HepG2 (cell line): Measurements from ENCODE around the gene MXRA7. TPM values are rescaled to one million over a fixed set of nuclear protein-coding genes. Genes with fewer than 3 reads are reported as not detected.

Source experiments
- ASH2L ChIP-seq: fragments of 300-600, 200-600 bp; sonication (generic); IDR thresholded peaks from 2 replicates; pipeline ENCODE4 v1.7.0; 2017; ENCODE audit warnings: low read depth, mild to moderate bottlenecking, moderate library complexity, mixed read lengths, low read length; ENCODE audit not compliant: insufficient read length
- LCORL ChIP-seq, 2 experiments: fragments of 450-650 bp in 1 of 2; sonication (generic) in 1 of 2; formaldehyde crosslinking in 1 of 2; IDR thresholded peaks; 2 replicates each; pipeline versions ENCODE4 v1.5.0 to v1.6.1; 2017 to 2020; ENCODE audit warnings: antibody characterized with exemption in 1 of 2, missing genetic modification reagents in 1 of 2
- MAZ ChIP-seq, 2 experiments: sonication (generic) in 1 of 2; formaldehyde crosslinking in 1 of 2; IDR thresholded peaks; 2 replicates each; pipeline versions ENCODE4 v1.5.0 to v1.6.1; 2012 to 2020; ENCODE audit warnings: low read depth in 2 of 2, mild to moderate bottlenecking in 2 of 2, borderline replicate concordance in 1 of 2, improper control_type of control experiment in 1 of 2, low read length in 1 of 2, missing genetic modification reagents in 1 of 2, moderate library complexity in 1 of 2
- NRL ChIP-seq: sonication (generic); formaldehyde crosslinking; IDR thresholded peaks from 2 replicates; pipeline ENCODE4 v1.5.0; 2020; ENCODE audit warnings: missing genetic modification reagents, mild to moderate bottlenecking, moderate library complexity, borderline replicate concordance
- PAF1 ChIP-seq: IDR thresholded peaks from 2 replicates; pipeline ENCODE4 v1.6.1; 2016; ENCODE audit warnings: missing genetic modification reagents, missing compliant biosample characterization
- PPARG ChIP-seq: conservative IDR thresholded peaks from 2 replicates; pipeline ENCODE4 v1.6.1; 2016; ENCODE audit warnings: missing biosample characterization, missing genetic modification reagents
- REPIN1 ChIP-seq: sonication (generic); formaldehyde crosslinking; IDR thresholded peaks from 2 replicates; pipeline ENCODE4 v1.8.0; 2022; ENCODE audit warnings: missing genetic modification reagents, low read depth, mild to moderate bottlenecking, borderline replicate concordance
- TBL1XR1 ChIP-seq: fragments of 150-350 bp; IDR thresholded peaks from 2 replicates; pipeline ENCODE4 v1.6.1; 2014; ENCODE audit warnings: borderline replicate concordance, low read length; ENCODE audit not compliant: partially characterized antibody
- TIGD3 ChIP-seq: sonication (generic); formaldehyde crosslinking; IDR thresholded peaks from 2 replicates; pipeline ENCODE4 v1.5.1; 2020; ENCODE audit warnings: mild to moderate bottlenecking, missing genetic modification reagents, borderline replicate concordance
- ZBTB20 ChIP-seq: sonication (generic); formaldehyde crosslinking; IDR thresholded peaks from 2 replicates; pipeline ENCODE4 v1.8.1; 2023; ENCODE audit warnings: missing genetic modification reagents, low read depth, mild to moderate bottlenecking, borderline replicate concordance
- ZBTB46 ChIP-seq: sonication (generic); formaldehyde crosslinking; IDR thresholded peaks from 2 replicates; pipeline ENCODE4 v1.4.0; 2020; ENCODE audit warnings: mild to moderate bottlenecking, missing genetic modification reagents, borderline replicate concordance
- ZC3H13 ChIP-seq: sonication (generic); formaldehyde crosslinking; IDR thresholded peaks from 2 replicates; pipeline ENCODE4 v1.8.1; 2023; ENCODE audit warnings: mild to moderate bottlenecking, missing genetic modification reagents, moderate library complexity
- ZNF142 ChIP-seq: sonication (generic); formaldehyde crosslinking; IDR thresholded peaks from 2 replicates; pipeline ENCODE4 v1.4.0; 2020; ENCODE audit warnings: missing genetic modification reagents
- ZNF180 ChIP-seq: sonication (generic); formaldehyde crosslinking; IDR thresholded peaks from 2 replicates; pipeline ENCODE4 v1.4.0; 2020; ENCODE audit warnings: low read depth, missing genetic modification reagents, borderline replicate concordance
- ZNF224 ChIP-seq: sonication (generic); formaldehyde crosslinking; IDR thresholded peaks from 2 replicates; pipeline ENCODE4 v1.5.0; 2020; ENCODE audit warnings: mild to moderate bottlenecking, missing genetic modification reagents
- ZNF326 ChIP-seq: sonication (generic); formaldehyde crosslinking; IDR thresholded peaks from 2 replicates; pipeline ENCODE4 v1.4.0; 2020; ENCODE audit warnings: missing genetic modification reagents, borderline replicate concordance
- ZNF552 ChIP-seq: sonication (generic); formaldehyde crosslinking; IDR thresholded peaks from 2 replicates; pipeline ENCODE4 v1.9.0; 2022; ENCODE audit warnings: missing genetic modification reagents, mild to moderate bottlenecking, borderline replicate concordance
- ZNF577 ChIP-seq: sonication (generic); formaldehyde crosslinking; IDR thresholded peaks from 2 replicates; pipeline ENCODE4 v1.4.0; 2020; ENCODE audit warnings: mild to moderate bottlenecking, low read depth, missing genetic modification reagents, borderline replicate concordance
- ZNF790 ChIP-seq: sonication (generic); formaldehyde crosslinking; IDR thresholded peaks from 2 replicates; pipeline ENCODE4 v1.8.0; 2022; ENCODE audit warnings: missing genetic modification reagents, mild to moderate bottlenecking, borderline replicate concordance
- polyA plus RNA-seq, 8 experiments: library from polyadenylated mRNA; depleted of rRNA in 3 of 8; stranded (reverse) in 7 of 8; unstranded in 1 of 8; fragments of >200 nt; fragmentation: Illumina TruSeq in 4 of 8; extraction: Trizol in 4 of 8; gene quantifications; 2 replicates each; pipeline versions ENCODE4 v1.2.1 to v1.2.3, GENCODE V29; 2011 to 2016; ENCODE audit warnings: low read depth in 4 of 8, missing spikeins in 1 of 8, mixed read lengths in 1 of 8; ENCODE audit not compliant: insufficient read depth in 1 of 8
- total RNA-seq, 5 experiments: library from RNA; depleted of rRNA; stranded (reverse); fragments of >200 nt; fragmentation: Illumina TruSeq; extraction: Trizol; gene quantifications; 2 replicates each; pipeline ENCODE4 v1.2.3, GENCODE V29; 2016; ENCODE audit warnings: low read depth in 1 of 5

MXRA7 gene
- total and polyA plus RNA-seq, 2 of the 13 experiments (the other 11 are each of a cell fraction or from before 2014, with no cell fraction given), result 44.8 to 112 TPM

- 0 out of 2 replicates have a peak, but pooled peaks have one; percentile 21 for TF ChIP-seq TIGD3 (CRISPR knock-in tag)
- no peak for TF ChIP-seq ZNF326 (CRISPR knock-in tag)
- no peak for TF ChIP-seq ZC3H13 (CRISPR knock-in tag)
- TF ChIP-seq ASH2L, result peak; percentile 14
- TF ChIP-seq LCORL (IDR thresholded peaks at IDR 0.05), result no peak
- peak; percentile 67; the same call in 1 of the 2 replicates for TF ChIP-seq LCORL (CRISPR knock-in tag; IDR thresholded peaks at IDR 0.05)
- TF ChIP-seq MAZ (IDR thresholded peaks at IDR 0.05; ENCODE audit: borderline replicate concordance, low read depth, low read length), result no peak; the same call in 1 of the 2 replicates
- TF ChIP-seq MAZ (CRISPR knock-in tag; IDR thresholded peaks at IDR 0.05; ENCODE audit: low read depth), result no peak
- no peak for TF ChIP-seq ZNF180 (CRISPR knock-in tag)
- TF ChIP-seq ZBTB20 (CRISPR knock-in tag), result no peak
- TF ChIP-seq ZNF142, result no peak
- TF ChIP-seq REPIN1 (CRISPR knock-in tag), result no peak; the same call in 1 of the 2 replicates
- no peak for TF ChIP-seq PAF1 (CRISPR knock-in tag)
- no peak for TF ChIP-seq NRL (CRISPR knock-in tag)
- TF ChIP-seq ZBTB46, result no peak
- no peak for TF ChIP-seq ZNF790 (CRISPR knock-in tag)
- no peak for TF ChIP-seq ZNF577 (CRISPR knock-in tag)
- TF ChIP-seq TBL1XR1, result no peak
- TF ChIP-seq PPARG, result no peak
- TF ChIP-seq ZNF224 (CRISPR knock-in tag), result no peak; the same call in none of the 2 replicates
- TF ChIP-seq ZNF552 (CRISPR knock-in tag), result no peak
Observed at GRCh38 chr17:76725580-76726230, 14.9 kb upstream of the MXRA7 start (continued).
